K562 (cell line): ENCODE results near the gene M6PR. TPM values are rescaled to one million over a fixed set of nuclear protein-coding genes. Genes with fewer than 3 reads are reported as not detected.

Source experiments
- ADNP ChIP-seq: fragments of 200-800 bp; sonication (Bioruptor generic); IDR thresholded peaks from 2 replicates; pipeline ENCODE4 v1.6.1; 2016; ENCODE audit warnings: missing genetic modification characterization, missing compliant biosample characterization
- BHLHE40 ChIP-seq: IDR thresholded peaks from 2 replicates; pipeline ENCODE4 v1.6.1; 2011; ENCODE audit warnings: low read length, improper control_type of control experiment
- CEBPG ChIP-seq, 3 experiments: fragments of 200-800 bp in 1 of 3; sonication (Bioruptor generic) in 1 of 3; sonication (generic) in 1 of 3; formaldehyde crosslinking in 1 of 3; IDR thresholded peaks in 2 of 3; conservative IDR thresholded peaks in 1 of 3; 2 replicates each; pipeline versions ENCODE4 v1.6.1 to v1.8.0; 2016 to 2022; ENCODE audit warnings: missing compliant biosample characterization in 2 of 3, missing genetic modification characterization in 2 of 3, mild to moderate bottlenecking in 1 of 3, missing genetic modification reagents in 1 of 3
- ELF2 ChIP-seq: fragments of 250-450 bp; sonication (Bioruptor Pico); IDR thresholded peaks from 2 replicates; pipeline ENCODE4 v1.5.0; 2021; ENCODE audit warnings: mild to moderate bottlenecking
- ELK3 ChIP-seq: fragments of 450-650 bp; formaldehyde crosslinking; IDR thresholded peaks from 2 replicates; pipeline ENCODE4 v1.4.0; 2020; ENCODE audit warnings: mild to moderate bottlenecking
- FOXP1 ChIP-seq: sonication (generic); formaldehyde crosslinking; IDR thresholded peaks from 2 replicates; pipeline ENCODE4 v1.8.0; 2022; ENCODE audit warnings: mild to moderate bottlenecking, missing genetic modification reagents
- GATAD2B ChIP-seq: fragments of 450-650 bp; IDR thresholded peaks from 2 replicates; pipeline ENCODE4 v1.6.1; 2017; ENCODE audit warnings: mild to moderate bottlenecking, borderline replicate concordance
- HMGN3 ChIP-seq: IDR thresholded peaks from 2 replicates; pipeline ENCODE4 v1.6.1; 2011; ENCODE audit warnings: borderline replicate concordance, low read depth, mild to moderate bottlenecking, mixed read lengths, low read length; ENCODE audit not compliant: insufficient read length; ENCODE audit errors: extremely low read depth
- ILK ChIP-seq: fragments of 450-650 bp; IDR thresholded peaks from 2 replicates; pipeline ENCODE4 v1.6.1; 2016; ENCODE audit warnings: missing genetic modification characterization, low read depth, mild to moderate bottlenecking, missing compliant biosample characterization, moderate library complexity, borderline replicate concordance
- NFRKB ChIP-seq: fragments of 450-650 bp; IDR thresholded peaks from 2 replicates; pipeline ENCODE4 v1.6.1; 2016; ENCODE audit warnings: low read depth
- NFXL1 ChIP-seq: fragments of 450-650 bp; formaldehyde crosslinking; IDR thresholded peaks from 2 replicates; pipeline ENCODE4 v1.4.0; 2021; ENCODE audit warnings: mild to moderate bottlenecking
- NONO ChIP-seq, 2 experiments: fragments of 200-400 bp in 1 of 2; fragments of 450-650 bp in 1 of 2; formaldehyde crosslinking in 1 of 2; IDR thresholded peaks; 2 replicates each; pipeline ENCODE4 v1.6.1; 2017; ENCODE audit warnings: low read depth in 2 of 2, mild to moderate bottlenecking in 2 of 2, moderate library complexity in 2 of 2, low read length in 1 of 2
- NR2C1 ChIP-seq, 2 experiments: fragments of 450-650 bp; IDR thresholded peaks; 2 replicates each; pipeline ENCODE4 v1.6.1; 2017; ENCODE audit warnings: mild to moderate bottlenecking in 2 of 2, antibody characterized with exemption in 1 of 2, inconsistent platforms in 1 of 2, missing compliant biosample characterization in 1 of 2, missing genetic modification characterization in 1 of 2
- NR3C1 ChIP-seq: sonication (generic); formaldehyde crosslinking; IDR thresholded peaks from 2 replicates; pipeline ENCODE4 v1.8.1; 2022; ENCODE audit warnings: missing genetic modification reagents
- RBM34 ChIP-seq: fragments of 200-400 bp; formaldehyde crosslinking; IDR thresholded peaks from 2 replicates; pipeline ENCODE4 v1.6.1; 2018; ENCODE audit warnings: low read length, borderline replicate concordance; ENCODE audit not compliant: insufficient read depth
- RFX1 ChIP-seq: fragments of 450-650 bp; IDR thresholded peaks from 2 replicates; pipeline ENCODE4 v1.6.1; 2016; ENCODE audit warnings: mild to moderate bottlenecking, moderate library complexity
- THAP7 ChIP-seq: fragments of 250-450 bp; sonication (Bioruptor Pico); IDR thresholded peaks from 2 replicates; pipeline ENCODE4 v1.5.0; 2021
- ZBTB43 ChIP-seq: sonication (generic); formaldehyde crosslinking; IDR thresholded peaks from 2 replicates; pipeline ENCODE4 v1.8.0; 2023; ENCODE audit warnings: mild to moderate bottlenecking, missing genetic modification reagents
- ZKSCAN8 ChIP-seq: fragments of 200-800 bp; sonication (Bioruptor generic); IDR thresholded peaks from 2 replicates; pipeline ENCODE4 v1.6.1; 2016; ENCODE audit warnings: missing genetic modification characterization, missing compliant biosample characterization
- ZNF232 ChIP-seq: sonication (generic); formaldehyde crosslinking; IDR thresholded peaks from 2 replicates; pipeline ENCODE4 v1.8.0; 2022; ENCODE audit warnings: mild to moderate bottlenecking, missing genetic modification reagents
- ZNF253 ChIP-seq: fragments of 250-450 bp; sonication (Bioruptor Pico); conservative IDR thresholded peaks from 2 replicates; pipeline ENCODE4 v1.6.1; 2021; ENCODE audit warnings: mild to moderate bottlenecking
- ZNF282 ChIP-seq: sonication (generic); formaldehyde crosslinking; IDR thresholded peaks from 2 replicates; pipeline ENCODE4 v1.8.1; 2023; ENCODE audit warnings: missing genetic modification reagents
- ZNF395 ChIP-seq: fragments of 200-800 bp; sonication (Bioruptor generic); IDR thresholded peaks from 2 replicates; pipeline ENCODE4 v1.6.1; 2017; ENCODE audit warnings: missing genetic modification characterization, missing compliant biosample characterization
- ZNF77 ChIP-seq: fragments of 250-450 bp; sonication (Bioruptor Pico); IDR thresholded peaks from 2 replicates; pipeline ENCODE4 v1.5.0; 2020
- polyA plus RNA-seq, 8 experiments: library from polyadenylated mRNA; depleted of rRNA in 4 of 8; stranded (reverse) in 5 of 8; unstranded in 3 of 8; fragments of >200 nt; fragmentation: Nextera tagmentation in 2 of 8; fragmentation: Illumina TruSeq in 1 of 8; extraction: Ambion mirVana in 2 of 8; extraction: Trizol in 1 of 8; gene quantifications; 2 replicates each; pipeline versions ENCODE4 v1.2.1 to v1.2.3, GENCODE V29; 2011 to 2014; ENCODE audit warnings: inconsistent platforms in 1 of 8, missing spikeins in 1 of 8
- total RNA-seq, 7 experiments: library from RNA; depleted of rRNA in 6 of 7; stranded (reverse); fragments of >200 nt in 6 of 7; fragmentation: Illumina TruSeq in 2 of 7; extraction: Trizol in 2 of 7; gene quantifications; 2 replicates each; pipeline versions ENCODE4 v1.2.1 to v1.2.3, GENCODE V29; 2011 to 2021; ENCODE audit warnings: low replicate concordance in 1 of 7

The M6PR gene
- total and polyA plus RNA-seq, 9 of the 15 experiments (the other 6 are each of a cell fraction or from before 2014, with no cell fraction given): 78.6 to 159 (median 112) TPM

GRCh38 chr12:8949342-8950220 lies at the start of gene M6PR (continued):
- TF ChIP-seq ZNF395 (CRISPR knock-in tag): no peak
- no peak; the same call in 1 of the 2 replicates for TF ChIP-seq RFX1
- no peak for TF ChIP-seq THAP7 (CRISPR knock-in tag)
- no peak for TF ChIP-seq GATAD2B
- no peak for TF ChIP-seq ZNF282 (CRISPR knock-in tag)
- TF ChIP-seq NFXL1 (CRISPR knock-in tag): no peak
- no peak for TF ChIP-seq ELK3 (CRISPR knock-in tag)
- no peak for TF ChIP-seq ZNF77 (CRISPR knock-in tag)
- peak; percentile 87 for TF ChIP-seq ELF2 (CRISPR knock-in tag)
- no peak for TF ChIP-seq NR3C1 (CRISPR knock-in tag)
- no peak for TF ChIP-seq NFRKB
- peak; percentile 43 for TF ChIP-seq HMGN3
- TF ChIP-seq ZNF232: no peak
- TF ChIP-seq ZBTB43 (CRISPR knock-in tag): no peak; the same call in 1 of the 2 replicates
- TF ChIP-seq FOXP1 (CRISPR knock-in tag): no peak
- no peak for TF ChIP-seq ILK (tag)
- no peak for TF ChIP-seq RBM34
- TF ChIP-seq ZKSCAN8 (CRISPR knock-in tag): no peak
- TF ChIP-seq ADNP (tag): peak; percentile 72
- no peak for TF ChIP-seq CEBPG (CRISPR knock-in tag; IDR thresholded peaks at IDR 0.05)
- TF ChIP-seq CEBPG (tag; conservative IDR thresholded peaks at IDR 0.05 in 1 of 2, IDR thresholded peaks at IDR 0.05 in 1 of 2): no peak
- TF ChIP-seq NR2C1 (IDR thresholded peaks at IDR 0.05): peak; percentile 61
- peak; percentile 81 for TF ChIP-seq NR2C1 (tag; IDR thresholded peaks at IDR 0.05)
- TF ChIP-seq BHLHE40: peak; percentile 82
- no peak for TF ChIP-seq ZNF253 (CRISPR knock-in tag)
- TF ChIP-seq NONO (IDR thresholded peaks at IDR 0.05; ENCODE audit: low read depth in 2 of 2, low read length in 1 of 2): no peak
